HL-60/S4 treated with phorbol 12-myristate 13-acetate at 8.2 ng/mL for 4 days and 3 days (cell line): ENCODE data around the gene OR4Q2.
"Not testable (repeated sequence)": the region's sequence is repeated elsewhere in the genome, so short reads cannot be mapped to it uniquely, and the experiment has no call there.

ENCODE experiments used
- in situ Hi-C: fragments of 300-500 bp; cut with MboI; formaldehyde crosslinking; loops from 2 replicates; pipeline ENCODE4 v1.15.0; 2022; ENCODE audit warnings: low sequenced_read_pairs

The OR4Q2 gene

DNA sequence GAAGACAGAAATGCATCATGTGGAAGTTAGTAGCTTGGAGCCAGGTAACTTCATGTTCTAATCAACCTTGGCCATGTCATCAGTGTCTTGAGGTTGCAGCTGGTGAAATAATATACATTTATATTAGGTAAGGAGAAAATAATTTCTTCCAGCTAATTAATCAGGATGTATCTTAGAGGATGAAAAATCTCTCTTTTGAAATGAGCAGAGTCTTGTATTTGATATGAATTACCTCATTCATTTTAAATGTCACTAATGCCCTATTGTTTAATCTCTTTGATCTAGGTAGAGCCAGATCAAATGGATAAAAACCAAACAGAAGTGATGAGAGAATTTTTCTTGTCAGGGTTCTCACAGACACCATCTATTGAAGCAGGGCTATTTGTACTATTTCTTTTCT, at the start of gene OR4Q2:
OR4Q2 (plus strand) TSS at position 301 of the 400 bp plus-strand sequence.
- in situ Hi-C loops, result no loop called here

DNA sequence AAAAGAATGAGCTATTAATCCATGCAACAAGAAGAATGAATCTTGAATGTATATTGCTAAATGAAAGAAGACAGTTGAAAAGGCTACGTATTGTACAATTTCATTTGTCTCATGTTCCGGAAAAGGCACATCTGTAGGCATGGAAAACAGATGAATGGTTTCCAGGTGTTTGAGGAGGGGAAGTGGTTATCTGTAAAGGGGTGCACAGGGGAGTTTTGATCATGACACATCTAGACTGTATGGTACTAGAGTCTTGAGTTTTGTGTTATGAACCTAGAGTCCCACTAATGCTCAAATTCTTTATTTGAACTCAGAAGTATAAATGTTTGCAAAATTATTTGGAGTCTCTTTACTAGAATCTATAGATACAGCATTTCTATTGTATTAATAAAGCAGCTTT, 32.2 kb upstream of the OR4Q2 start:
- in situ Hi-C loops, result not testable (repeated sequence)

DNA sequence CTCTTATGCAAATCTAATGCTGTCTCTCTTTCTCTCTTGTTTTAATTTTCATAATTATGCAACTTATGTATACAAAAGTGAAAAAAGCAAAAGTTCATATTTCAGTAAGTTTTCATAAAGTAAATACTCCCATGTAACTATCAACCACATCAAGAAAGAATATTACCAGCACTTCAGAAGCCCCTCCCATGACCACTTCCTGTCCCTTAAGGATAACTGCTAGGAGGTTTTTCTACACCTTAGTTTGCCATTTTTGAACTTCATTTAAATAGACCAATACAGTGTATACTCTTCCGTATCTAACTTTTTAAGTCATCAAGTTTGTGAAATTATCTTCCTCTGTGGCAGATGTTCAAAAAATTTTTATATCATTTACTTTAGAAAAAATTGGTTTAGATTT, 27.1 kb upstream of the OR4Q2 start:
- in situ Hi-C loops, result no loop called here

DNA sequence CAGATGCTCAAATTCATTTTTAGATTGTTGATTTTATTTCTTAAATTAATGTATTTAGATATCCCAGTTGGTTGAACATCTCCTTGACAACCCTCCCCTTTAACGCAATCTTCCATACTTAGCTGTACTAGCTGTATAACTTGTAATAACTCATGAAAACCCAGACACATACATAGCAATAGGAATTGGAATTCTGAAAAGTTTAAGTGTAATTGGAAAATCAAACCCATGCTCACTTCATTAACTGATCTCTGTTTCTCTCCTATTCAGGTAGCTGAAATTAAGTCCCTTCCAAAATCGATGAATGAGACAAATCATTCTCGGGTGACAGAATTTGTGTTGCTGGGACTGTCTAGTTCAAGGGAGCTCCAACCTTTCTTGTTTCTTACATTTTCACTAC, 26.7 kb upstream of the OR4Q2 start, which contains the start of gene OR4K15:
OR4K15 (plus strand) TSS at position 301 of the 400 bp plus-strand sequence; CDS start at position 301, 0 bp downstream.
- in situ Hi-C loops, result no loop called here

DNA sequence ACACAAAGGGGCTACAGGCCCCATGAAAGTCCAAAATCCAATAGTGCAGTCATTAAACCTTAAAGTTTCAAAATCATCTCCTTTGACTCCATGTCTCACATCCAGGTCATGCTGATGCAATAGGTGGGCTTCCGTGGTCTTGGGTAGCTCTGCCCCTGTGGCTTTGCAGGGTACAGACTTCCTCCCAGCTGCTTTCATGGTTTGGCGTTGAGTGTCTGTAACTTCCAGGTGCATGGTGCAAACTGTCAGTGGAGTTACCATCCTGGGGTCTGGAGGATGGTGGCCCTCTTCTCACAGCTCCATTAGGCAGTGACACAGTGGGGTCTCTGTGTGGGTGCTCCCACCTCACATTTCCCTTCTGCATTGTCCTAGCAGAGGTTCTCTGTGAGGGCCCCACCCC, 8.5 kb upstream of the OR4Q2 start:
- in situ Hi-C loops, result no loop called here

DNA sequence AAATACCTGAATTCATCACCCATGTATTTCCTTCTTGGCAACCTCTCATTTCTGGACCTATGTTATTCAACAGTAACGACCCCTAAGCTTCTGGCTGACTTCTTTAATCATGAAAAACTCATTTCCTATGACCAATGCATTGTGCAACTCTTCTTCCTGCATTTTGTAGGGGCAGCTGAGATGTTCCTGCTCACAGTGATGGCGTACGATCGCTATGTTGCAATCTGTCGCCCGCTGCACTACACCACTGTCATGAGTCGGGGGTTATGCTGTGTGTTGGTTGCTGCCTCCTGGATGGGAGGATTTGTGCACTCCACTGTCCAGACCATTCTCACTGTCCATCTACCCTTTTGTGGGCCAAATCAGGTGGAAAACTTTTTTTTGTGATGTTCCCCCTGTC, 356 bp downstream of the OR4Q2 start:
- in situ Hi-C loops, result no loop called here

DNA sequence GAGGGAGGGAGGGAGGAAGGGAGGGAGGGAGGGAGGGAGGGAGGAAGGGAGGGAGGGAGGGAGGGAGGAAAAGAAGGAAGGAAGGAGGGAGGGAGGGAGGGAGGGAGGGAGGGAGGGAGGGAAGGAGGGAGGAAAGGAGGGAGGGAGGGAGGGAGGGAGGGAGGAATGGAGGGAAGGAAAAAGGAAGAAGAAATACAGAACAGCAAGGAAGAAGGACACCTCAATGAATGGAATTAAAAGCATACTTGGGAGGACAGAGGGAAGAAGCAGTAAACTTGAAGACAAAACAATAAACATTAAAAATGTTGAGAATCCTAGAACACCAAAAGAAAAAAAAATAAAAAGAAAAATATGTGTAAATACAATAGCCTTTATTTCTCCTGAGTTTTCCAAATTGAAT, 6.2 kb downstream of the OR4Q2 start:
- in situ Hi-C loops, result no loop called here

DNA sequence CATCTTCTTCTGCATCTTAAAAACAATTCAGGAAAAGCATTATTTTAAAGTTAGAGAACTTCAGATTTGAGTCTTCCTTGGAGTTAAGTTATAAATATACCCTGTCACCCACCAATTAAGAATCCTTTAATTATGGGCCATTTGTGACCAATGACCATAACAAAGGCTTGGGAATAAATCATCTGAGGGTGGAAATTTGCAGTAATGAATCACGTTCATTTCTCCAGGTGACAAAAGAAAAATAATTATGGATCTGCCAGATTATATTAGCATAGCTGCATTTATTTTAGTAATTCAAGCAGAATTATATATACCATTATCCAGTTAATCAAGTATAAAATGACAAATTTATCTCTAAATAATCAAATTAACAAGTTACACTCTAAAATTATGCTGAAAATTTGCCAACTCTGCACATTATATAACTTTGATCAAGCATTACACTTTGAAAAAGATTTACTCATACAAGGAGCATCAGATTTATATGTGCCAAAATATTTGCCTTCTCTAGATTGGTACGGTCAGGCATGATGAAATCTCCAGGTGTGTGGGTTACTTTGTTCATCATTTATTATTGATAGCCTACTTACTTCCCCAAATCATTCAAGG, 17.4 kb downstream of the OR4Q2 start, which contains the start of gene OR4K14:
OR4K14 (minus strand) TSS at position 51 of the 609 bp plus-strand sequence. CDS start 4,114 bp downstream, outside the sequence.
- in situ Hi-C loops, result no loop called here

DNA sequence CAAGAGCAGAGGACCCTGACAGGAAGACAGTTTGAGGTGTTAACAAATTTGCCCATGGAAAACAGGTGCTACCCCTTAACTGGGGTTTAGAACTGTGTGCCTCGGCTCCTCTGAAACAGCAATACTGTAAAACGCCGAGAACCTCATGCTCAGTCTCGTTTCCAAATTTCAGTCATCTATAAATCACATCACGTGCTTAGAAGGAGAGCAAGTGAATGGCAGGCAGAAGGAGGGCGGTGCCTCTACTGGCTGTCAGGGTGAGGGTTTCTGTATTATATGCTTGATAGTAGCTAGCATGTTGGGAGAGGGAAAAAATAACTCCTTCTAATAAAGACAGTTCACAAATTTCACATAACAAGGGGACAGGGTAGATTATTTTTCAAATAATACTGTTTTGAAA, 29.1 kb downstream of the OR4Q2 start:
- in situ Hi-C loops, result no loop called here

DNA sequence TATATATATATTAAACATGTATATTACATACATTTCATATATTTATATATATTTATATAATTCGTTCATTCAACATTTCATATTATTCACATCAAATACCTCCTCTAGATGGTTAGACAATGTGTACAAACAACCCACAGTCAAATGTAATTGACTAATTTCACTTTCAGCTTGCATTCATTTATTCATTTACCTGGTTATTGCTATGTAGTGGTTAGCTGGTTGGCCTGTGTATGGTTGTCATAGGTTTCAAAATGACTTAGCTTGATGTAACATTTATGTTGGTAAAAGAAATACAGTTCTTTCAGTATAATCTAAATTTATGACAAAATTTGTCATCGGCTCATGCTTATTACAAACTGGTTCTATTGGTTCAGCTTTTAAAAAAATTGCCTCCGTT, 33.5 kb downstream of the OR4Q2 start:
- in situ Hi-C loops, result no loop called here

DNA sequence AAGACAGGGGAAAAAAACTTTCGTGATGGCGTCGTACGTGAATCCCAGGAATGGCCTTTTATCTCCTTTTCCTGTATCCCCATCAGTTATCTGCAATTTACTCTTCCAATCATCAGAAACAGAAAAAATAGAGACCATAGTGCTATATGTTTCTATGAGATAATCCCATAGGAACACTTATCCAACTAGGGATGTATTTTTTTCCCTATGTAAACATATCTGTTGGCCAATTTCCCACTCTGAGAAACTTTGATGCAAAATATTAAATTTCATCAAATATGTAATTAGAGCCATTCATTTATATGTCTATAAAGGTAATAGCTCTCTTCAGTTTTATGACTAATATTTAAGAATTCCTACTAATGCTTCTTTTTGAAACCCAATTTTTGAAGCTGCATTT, 34.0 kb downstream of the OR4Q2 start, which contains the start of gene OR4K13:
OR4K13 (minus strand) TSS at position 101 of the 400 bp plus-strand sequence. CDS start 1,280 bp downstream, outside the sequence.
- in situ Hi-C loops, result no loop called here

DNA sequence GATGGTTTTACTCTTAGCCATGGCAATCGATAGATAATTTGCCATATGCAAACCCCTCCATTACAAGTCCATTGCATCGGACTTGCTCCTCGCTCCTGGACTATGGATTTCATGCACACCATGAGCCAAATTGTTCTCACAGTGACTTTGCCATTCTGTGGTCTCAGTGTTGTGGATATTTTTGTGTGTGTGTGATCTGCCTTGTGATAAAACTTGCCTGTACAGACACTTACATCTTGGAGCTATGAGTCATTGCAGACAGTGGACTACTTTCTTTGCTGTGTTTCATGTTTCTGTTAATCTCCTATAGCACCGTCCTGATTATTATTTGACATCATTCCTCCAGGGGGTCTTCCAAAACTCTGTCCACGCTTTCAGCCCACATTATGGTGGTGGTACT, 42.3 kb downstream of the OR4Q2 start:
- in situ Hi-C loops, result no loop called here

DNA sequence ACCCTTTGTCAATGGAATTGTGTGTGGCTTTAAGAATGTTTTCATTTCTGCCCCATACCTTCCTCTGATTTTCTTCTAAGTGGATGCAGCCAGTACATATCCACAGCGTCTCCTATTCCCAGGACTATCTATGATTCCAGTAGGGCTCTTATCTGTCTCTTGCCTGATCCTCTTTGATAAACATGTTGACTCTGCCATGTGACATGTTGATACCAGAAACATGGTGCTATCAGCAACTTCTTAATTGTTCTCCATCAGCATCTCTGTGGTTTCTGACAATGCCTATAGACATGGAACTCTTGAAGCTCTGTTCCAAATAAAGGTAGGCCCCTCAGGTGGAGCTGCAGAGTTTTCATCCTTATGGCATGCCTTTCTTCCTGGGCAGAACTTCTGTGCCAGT, 46.2 kb downstream of the OR4Q2 start:
- in situ Hi-C loops, result no loop called here
